KOPT-K1 (cell line): ENCODE measurements around the gene WBP2.
A peak's percentile ranks its signal among the peaks of the same experiment; 100 is the strongest.
"Not testable (repeated sequence)": the region's sequence is repeated elsewhere in the genome, so short reads cannot be mapped to it uniquely, and the experiment has no call there.

Source experiments
- H3K27ac ChIP-seq: fragments of 200-600 bp; sonication (generic); 2 replicates; pipeline ENCODE4 v1.5.1; 2016; ENCODE audit warnings: antibody characterized with exemption, mild to moderate bottlenecking, low read depth, low read length; ENCODE audit not compliant: poor library complexity, severe bottlenecking
- H3K36me3 ChIP-seq: fragments of 200-600 bp; sonication (generic); 2 replicates; pipeline ENCODE4 v1.5.1; 2017; ENCODE audit warnings: antibody characterized with exemption, mild to moderate bottlenecking, low read length, moderate library complexity; ENCODE audit not compliant: insufficient read depth
- H3K9me3 ChIP-seq: fragments of 200-600 bp; sonication (generic); 2 replicates; pipeline ENCODE4 v1.5.1; 2017; ENCODE audit warnings: antibody characterized with exemption, low read length, mild to moderate bottlenecking; ENCODE audit not compliant: insufficient read depth, poor library complexity, severe bottlenecking

WBP2 gene

GRCh38 chr17:75893305-75894048 lies 38.3 kb upstream of the WBP2 start:
- H3K27ac ChIP-seq: no peak overlapping the region
- H3K9me3 ChIP-seq: no peaks in the 10 kb centered on the region
- H3K36me3 ChIP-seq: peaks cover 62% of the 10 kb centered on the region

- Histone ChIP-seq H3K27ac (no peak overlapping the region), H3K9me3 (no peaks in the 10 kb centered on the region), H3K36me3 (peaks cover 56% of the 10 kb centered on the region)
Measured at GRCh38 chr17:75892556-75893224, 37.6 kb upstream of the WBP2 start.

- Histone ChIP-seq H3K9me3 (no peaks in the 10 kb centered on the region), H3K27ac (no peak overlapping the region), H3K36me3 (peaks cover 51% of the 10 kb centered on the region)
Measured at GRCh38 chr17:75891605-75892555, 36.7 kb upstream of the WBP2 start.

GRCh38 chr17:75891022-75891604 lies 36.0 kb upstream of the WBP2 start:
- H3K27ac ChIP-seq: no peak overlapping the region
- H3K36me3 ChIP-seq: peaks cover 51% of the 10 kb centered on the region
- no peaks in the 10 kb centered on the region for H3K9me3 ChIP-seq

- H3K36me3 ChIP-seq: peaks cover 51% of the 10 kb centered on the region
- no peak overlapping the region for H3K27ac ChIP-seq
- no peaks in the 10 kb centered on the region for H3K9me3 ChIP-seq
Measured at GRCh38 chr17:75889454-75889853, 34.3 kb upstream of the WBP2 start.

GRCh38 chr17:75888484-75888883 lies 33.3 kb upstream of the WBP2 start:
- Histone ChIP-seq H3K9me3 (no peaks in the 10 kb centered on the region), H3K27ac (no peak overlapping the region), H3K36me3 (peaks cover 46% of the 10 kb centered on the region)

- H3K27ac ChIP-seq, H3K9me3 ChIP-seq: not testable (repeated sequence)
- peaks cover 25% of the 10 kb centered on the region for H3K36me3 ChIP-seq
Measured at GRCh38 chr17:75885860-75886259, 30.7 kb upstream of the WBP2 start.

- H3K36me3 ChIP-seq: peaks cover 21% of the 10 kb centered on the region
- H3K9me3 ChIP-seq: no peaks in the 10 kb centered on the region
- H3K27ac ChIP-seq: no peak overlapping the region
Measured at GRCh38 chr17:75885431-75885830, 30.3 kb upstream of the WBP2 start.

GRCh38 chr17:75881678-75882454 lies 26.7 kb upstream of the WBP2 start:
- H3K36me3 ChIP-seq: no peaks in the 10 kb centered on the region
- H3K9me3 ChIP-seq: no peaks in the 10 kb centered on the region
- peak overlapping the region; percentile 46 for H3K27ac ChIP-seq

- H3K27ac ChIP-seq: no peak overlapping the region
Measured at GRCh38 chr17:75880266-75880665, 25.1 kb upstream of the WBP2 start.

GRCh38 chr17:75878174-75878998 lies 23.3 kb upstream of the WBP2 start, which contains the start of gene TRIM47:
Gene TRIM47 (minus strand): TSS chr17:75878581. CDS start chr17:75878548, 33 bp downstream.
- no peaks in the 10 kb centered on the region for H3K9me3 ChIP-seq
- no peak within 1 kb of the TSS for H3K27ac ChIP-seq
- H3K36me3 ChIP-seq: no peaks in the 10 kb centered on the region

More at GRCh38 chr17:75880266-75880665, 25.1 kb upstream of the WBP2 start:
- Histone ChIP-seq H3K9me3 (no peaks in the 10 kb centered on the region), H3K36me3 (no peaks in the 10 kb centered on the region)

GRCh38 chr17:75877752-75878173 lies 22.6 kb upstream of the WBP2 start:
- Histone ChIP-seq H3K27ac (no peak overlapping the region), H3K36me3 (no peaks in the 10 kb centered on the region), H3K9me3 (no peaks in the 10 kb centered on the region)

GRCh38 chr17:75876938-75877751 lies 22.0 kb upstream of the WBP2 start:
- H3K36me3 ChIP-seq: no peaks in the 10 kb centered on the region
- H3K9me3 ChIP-seq: no peaks in the 10 kb centered on the region
- peak overlapping the region; percentile 75 for H3K27ac ChIP-seq
